ENCODE results near the gene ANO2.

GRCh38 chr12:5718073-5718472 is 227.0 kb downstream of the ANO2 start:
- TF ChIP-seq YY1 (IDR thresholded peaks at IDR 0.05; ENCODE audit: insufficient read depth, insufficient read length) (no peak), SUZ12 (IDR thresholded peaks at IDR 0.05; ENCODE audit: extremely low read depth, insufficient read depth, insufficient read length) (no peak), ZNF274 (IDR thresholded peaks at IDR 0.05; ENCODE audit: low read depth, low read length) (no peak)
